WERI-Rb-1 (cell line): ENCODE measurements around the gene AFG1L.

Experiments used
- DNase-seq: peaks from one replicate; pipeline ENCODE4 v3.0.0-alpha.2; 2020
- H3K27ac ChIP-seq: fragments of 250-450 bp; sonication (Bioruptor Pico); 2 replicates; pipeline ENCODE4 v1.5.1; 2020; ENCODE audit warnings: mild to moderate bottlenecking, moderate library complexity
- H3K27me3 ChIP-seq: fragments of 250-450 bp; sonication (Bioruptor Pico); 2 replicates; pipeline ENCODE4 v1.5.1; 2021; ENCODE audit warnings: mild to moderate bottlenecking, low read depth, moderate library complexity; ENCODE audit not compliant: insufficient read depth, severe bottlenecking
- H3K36me3 ChIP-seq: fragments of 250-450 bp; sonication (Bioruptor Pico); 2 replicates; pipeline ENCODE4 v1.5.1; 2020; ENCODE audit warnings: mild to moderate bottlenecking, moderate library complexity
- H3K4me3 ChIP-seq: 2 replicates; pipeline ENCODE4 v1.5.1; 2011; ENCODE audit warnings: low read depth, mild to moderate bottlenecking, control low read depth, low read length
- H3K9me3 ChIP-seq: fragments of 250-450 bp; sonication (Bioruptor Pico); 2 replicates; pipeline ENCODE4 v1.5.1; 2021; ENCODE audit warnings: mild to moderate bottlenecking, moderate library complexity; ENCODE audit not compliant: severe bottlenecking
- CTCF ChIP-seq: IDR thresholded peaks from 2 replicates; pipeline ENCODE4 v1.5.1; 2011; ENCODE audit warnings: low read depth, mild to moderate bottlenecking, control low read depth, inconsistent platforms, low read length

The AFG1L gene

GRCh38 chr6:108565893-108566292 lies 271.0 kb downstream of the AFG1L start:
- Histone ChIP-seq H3K36me3 (peaks cover 11% of the 10 kb centered on the region), H3K27me3 (peaks cover 10% of the 10 kb centered on the region), H3K4me3 (no peak overlapping the region), H3K27ac (no peak overlapping the region), H3K9me3 (no peaks in the 10 kb centered on the region)
- no peak for DNase-seq
- no peak for TF ChIP-seq CTCF

- H3K4me3 ChIP-seq: no peak overlapping the region
- no peak overlapping the region for H3K27ac ChIP-seq
- no peak for TF ChIP-seq CTCF
- H3K9me3 ChIP-seq: no peaks in the 10 kb centered on the region
- peaks cover 10% of the 10 kb centered on the region for H3K27me3 ChIP-seq
- no peak for DNase-seq
- peaks cover 13% of the 10 kb centered on the region for H3K36me3 ChIP-seq
Measured at GRCh38 chr6:108566406-108566805, 271.6 kb downstream of the AFG1L start.

- Histone ChIP-seq H3K9me3 (no peaks in the 10 kb centered on the region), H3K27ac (no peak overlapping the region), H3K27me3 (no peaks in the 10 kb centered on the region), H3K36me3 (peaks cover 13% of the 10 kb centered on the region), H3K4me3 (no peak overlapping the region)
- no peak for TF ChIP-seq CTCF
- no peak for DNase-seq
Measured at GRCh38 chr6:108568101-108568500, 273.2 kb downstream of the AFG1L start.

GRCh38 chr6:108568551-108569305 lies 273.9 kb downstream of the AFG1L start:
- H3K27me3 ChIP-seq: no peaks in the 10 kb centered on the region
- peaks cover 13% of the 10 kb centered on the region for H3K36me3 ChIP-seq
- no peaks in the 10 kb centered on the region for H3K9me3 ChIP-seq
- DNase-seq: no peak
- TF ChIP-seq CTCF: no peak
- H3K27ac ChIP-seq: no peak overlapping the region
- no peak overlapping the region for H3K4me3 ChIP-seq

GRCh38 chr6:108570517-108570916 lies 275.7 kb downstream of the AFG1L start:
- Histone ChIP-seq H3K36me3 (peaks cover 13% of the 10 kb centered on the region), H3K4me3 (no peak overlapping the region), H3K27me3 (no peaks in the 10 kb centered on the region), H3K27ac (no peak overlapping the region), H3K9me3 (no peaks in the 10 kb centered on the region)
- no peak for DNase-seq
- no peak for TF ChIP-seq CTCF

GRCh38 chr6:108574457-108575141 lies 279.7 kb downstream of the AFG1L start:
- DNase-seq: no peak
- no peak overlapping the region for H3K4me3 ChIP-seq
- H3K36me3 ChIP-seq: peaks cover 6% of the 10 kb centered on the region
- no peaks in the 10 kb centered on the region for H3K27me3 ChIP-seq
- no peak for TF ChIP-seq CTCF
- H3K9me3 ChIP-seq: no peaks in the 10 kb centered on the region
- H3K27ac ChIP-seq: no peak overlapping the region
